Activated effector memory CD4-positive, alpha-beta T cell treated with anti-CD3 and anti-CD28 coated beads, Interleukin-2, amount 50 U/mL, for 16 hours (primary cell): ENCODE results near the gene N4BP2L2.
"Not testable (repeated sequence)": the region's sequence is repeated elsewhere in the genome, so short reads cannot be mapped to it uniquely, and the experiment has no call there.

Source experiments
- DNase-seq: peaks from one replicate; pipeline ENCODE4 v3.0.0-alpha.2; 2020

Gene N4BP2L2

DNA sequence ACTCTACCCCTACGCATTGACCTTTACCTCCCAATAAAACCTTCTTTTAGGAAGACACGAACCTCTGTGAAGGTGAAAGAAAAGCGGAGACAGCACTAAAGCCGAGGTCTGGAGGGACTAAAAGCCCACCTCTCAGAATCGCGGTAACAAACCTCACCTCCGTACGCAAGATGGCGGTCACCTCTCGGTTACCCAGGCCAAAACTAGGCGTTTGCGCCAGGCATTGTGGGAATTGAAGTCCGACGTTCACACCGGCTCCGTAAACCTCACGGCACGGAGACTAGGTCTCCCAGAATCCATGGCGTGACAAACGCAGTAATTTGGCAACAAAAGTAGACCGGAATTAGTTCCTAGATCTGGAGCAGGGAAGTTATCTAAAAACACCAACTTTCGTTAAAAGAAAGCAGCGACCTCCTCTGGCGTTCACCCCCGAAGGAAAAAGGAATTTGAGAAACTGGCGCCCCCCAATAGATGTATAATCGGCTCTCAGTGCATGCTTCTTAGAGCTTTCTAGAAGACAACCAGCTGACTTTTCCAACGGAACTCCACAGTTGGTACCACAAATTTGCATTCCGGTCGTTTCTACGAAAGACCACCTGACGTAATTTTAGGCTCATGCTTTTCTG lies at the start of gene N4BP2L2:
Gene N4BP2L2, minus strand, starts transcription at position 175 of the 626 bp plus-strand sequence. CDS start 1,768 bp downstream, outside the sequence.
- peak; percentile 96 for DNase-seq

DNA sequence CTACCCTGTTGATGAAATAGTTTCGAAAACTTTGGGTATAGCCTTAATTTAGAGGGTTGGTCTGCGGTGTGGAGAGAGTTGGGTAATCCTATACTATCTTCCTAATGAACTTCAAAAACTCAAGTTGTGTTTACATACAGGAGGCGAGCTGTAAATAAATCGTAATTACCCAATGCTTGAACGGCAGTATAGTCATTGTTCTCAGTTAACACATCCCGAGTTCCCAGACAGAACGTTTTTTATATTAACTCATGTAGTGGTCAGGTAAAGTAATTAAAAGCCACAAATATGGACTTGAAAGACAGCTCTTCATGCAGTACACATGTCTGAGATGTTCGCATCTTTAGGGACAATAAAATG lies 49.2 kb upstream of the N4BP2L2 start:
- no peak for DNase-seq

DNA sequence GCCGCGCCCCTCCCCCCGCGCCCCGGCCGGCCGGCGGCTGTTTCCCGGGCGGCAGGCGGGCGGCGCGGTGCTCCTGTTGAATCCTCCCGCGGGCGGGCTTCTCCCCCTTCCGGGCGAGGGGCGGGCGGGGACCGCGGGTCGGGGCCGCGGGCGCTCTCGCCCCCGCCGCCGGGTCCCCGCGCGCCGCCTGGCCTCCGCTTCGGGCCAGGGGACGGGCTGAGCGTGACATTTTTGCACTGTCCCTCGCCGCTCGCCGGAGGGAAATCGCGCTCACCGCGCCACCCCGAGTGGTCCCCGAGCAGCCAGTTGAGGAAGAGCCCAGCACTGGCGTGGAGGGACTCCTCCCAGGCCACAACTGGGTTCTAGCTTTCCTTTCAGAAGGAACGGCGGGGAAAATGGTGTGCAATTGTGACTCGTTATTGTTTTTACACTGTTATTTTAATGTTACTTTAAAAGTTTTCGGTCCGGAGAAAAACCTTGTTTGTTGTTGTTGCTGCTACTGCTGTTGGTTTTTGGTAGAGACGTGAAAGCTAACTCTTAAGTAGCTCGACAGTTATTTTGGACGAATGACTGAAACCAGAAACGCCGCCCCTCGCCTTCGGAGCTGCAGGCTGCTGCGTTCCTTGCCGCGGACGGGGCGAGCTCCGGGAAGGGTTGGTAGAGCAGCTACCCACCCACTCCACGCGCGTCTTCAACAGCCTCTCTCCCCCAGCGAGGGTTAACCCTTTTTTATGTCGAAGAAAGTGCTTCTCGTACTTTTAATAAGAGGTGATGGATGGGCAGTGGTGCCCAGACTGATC lies 48.6 kb upstream of the N4BP2L2 start:
- peak; percentile 85 for DNase-seq

DNA sequence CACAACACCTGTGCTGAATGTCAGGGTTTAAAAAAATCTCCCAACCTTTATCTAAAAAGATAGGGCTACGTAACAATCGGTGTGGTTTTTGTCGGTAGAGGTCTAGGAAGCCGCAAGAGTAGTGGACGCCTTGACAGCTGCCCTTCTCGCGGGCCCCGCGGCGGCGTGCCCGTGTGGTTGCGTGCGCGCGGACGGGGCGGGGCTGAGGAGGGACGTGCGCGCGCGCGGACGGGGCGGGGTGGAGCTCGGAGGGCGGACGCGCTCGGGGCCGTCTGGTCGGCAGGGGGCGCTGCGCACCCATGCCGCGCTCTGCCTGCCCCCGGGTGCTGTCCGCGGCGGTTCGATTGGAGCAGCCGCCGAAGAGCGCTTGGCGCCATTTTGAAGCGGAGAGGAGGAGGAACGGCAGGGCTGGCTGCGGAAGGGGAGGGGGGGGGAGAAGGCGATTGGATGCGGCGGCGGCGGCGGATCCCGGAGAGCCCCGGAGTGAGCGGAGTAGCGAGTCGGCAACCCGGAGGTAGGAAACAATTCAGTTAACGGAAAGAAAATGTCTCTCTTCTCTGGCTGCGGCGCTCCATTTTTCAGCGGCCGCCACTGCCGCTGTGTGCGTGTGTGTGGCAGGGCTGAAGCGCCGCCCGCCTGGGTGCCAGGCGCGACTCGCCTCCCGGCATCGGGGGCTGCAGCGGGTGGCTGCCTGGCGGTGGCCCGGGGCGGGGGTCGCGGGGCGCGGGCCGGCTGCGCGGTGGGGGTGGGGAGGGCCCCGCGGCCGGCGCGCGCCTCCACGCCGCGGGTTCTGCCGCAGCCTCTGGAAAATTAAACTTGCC lies 47.7 kb upstream of the N4BP2L2 start, which contains the start of gene PDS5B:
Gene PDS5B, plus strand, starts transcription at position 373 of the 821 bp plus-strand sequence. CDS start 62,321 bp downstream, outside the sequence.
- peak; percentile 98 for DNase-seq

DNA sequence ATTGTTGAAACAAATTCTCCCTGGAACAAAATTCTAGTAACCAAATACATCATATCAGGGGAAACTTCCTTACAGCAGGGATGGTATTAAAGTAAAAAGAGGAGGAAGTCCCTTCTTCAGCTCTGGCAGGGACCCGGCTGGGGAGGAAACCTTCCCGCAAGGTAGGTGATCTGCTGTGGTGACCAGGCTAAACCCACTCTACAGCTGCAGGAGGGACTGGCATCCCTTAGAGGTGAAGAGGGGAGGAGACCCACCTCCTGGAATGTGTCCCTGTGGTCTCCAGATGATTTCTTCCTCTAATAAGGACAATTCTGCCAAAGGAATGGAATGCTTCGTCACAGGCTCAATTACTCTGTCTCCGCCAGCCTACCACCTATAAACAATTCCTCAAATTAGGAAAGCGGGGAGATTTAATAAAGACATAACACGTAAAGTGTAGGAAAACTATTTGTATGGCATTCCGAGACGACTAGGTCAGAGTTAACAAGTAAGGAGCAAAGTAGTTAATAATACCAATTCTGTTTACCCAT lies 47.0 kb upstream of the N4BP2L2 start:
- peak; percentile 65 for DNase-seq

DNA sequence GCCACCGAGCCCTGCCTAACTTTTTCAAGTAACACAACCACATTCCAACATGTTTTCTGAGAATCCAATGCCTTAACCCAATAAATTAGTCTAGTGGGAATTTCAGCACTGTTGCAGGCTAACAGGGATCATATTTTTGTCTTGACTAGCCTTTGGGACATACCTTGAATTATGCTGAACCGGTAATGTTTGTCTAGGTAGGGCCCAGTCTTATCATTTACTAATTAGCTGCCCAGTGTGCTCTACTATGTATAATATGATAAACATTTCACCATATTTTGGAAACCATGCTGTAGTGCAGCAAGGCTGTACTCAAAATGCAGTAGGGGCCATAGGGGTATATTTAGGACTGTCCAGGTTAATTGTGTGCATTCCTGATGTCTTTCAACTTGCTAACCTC lies 44.4 kb upstream of the N4BP2L2 start:
- no peak for DNase-seq

DNA sequence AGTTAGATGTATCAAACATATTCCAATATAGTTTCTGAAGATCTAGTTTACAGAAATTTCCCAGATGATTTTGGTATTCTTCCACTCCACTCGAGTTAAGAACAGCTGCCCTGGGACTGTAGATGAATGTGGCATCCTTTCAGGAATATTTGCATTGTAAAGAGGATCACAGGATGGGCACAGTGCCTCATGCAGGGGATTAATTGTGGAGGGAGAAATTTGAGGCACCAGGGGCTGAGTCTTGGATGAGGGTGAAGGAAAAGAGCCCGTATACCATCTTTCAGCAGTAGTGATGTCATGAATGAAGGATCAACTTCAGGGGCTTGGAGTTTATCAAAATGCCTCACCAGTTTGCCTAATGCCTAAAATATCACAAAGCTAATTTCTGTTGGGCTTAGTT lies 43.7 kb upstream of the N4BP2L2 start:
- DNase-seq, result no peak

DNA sequence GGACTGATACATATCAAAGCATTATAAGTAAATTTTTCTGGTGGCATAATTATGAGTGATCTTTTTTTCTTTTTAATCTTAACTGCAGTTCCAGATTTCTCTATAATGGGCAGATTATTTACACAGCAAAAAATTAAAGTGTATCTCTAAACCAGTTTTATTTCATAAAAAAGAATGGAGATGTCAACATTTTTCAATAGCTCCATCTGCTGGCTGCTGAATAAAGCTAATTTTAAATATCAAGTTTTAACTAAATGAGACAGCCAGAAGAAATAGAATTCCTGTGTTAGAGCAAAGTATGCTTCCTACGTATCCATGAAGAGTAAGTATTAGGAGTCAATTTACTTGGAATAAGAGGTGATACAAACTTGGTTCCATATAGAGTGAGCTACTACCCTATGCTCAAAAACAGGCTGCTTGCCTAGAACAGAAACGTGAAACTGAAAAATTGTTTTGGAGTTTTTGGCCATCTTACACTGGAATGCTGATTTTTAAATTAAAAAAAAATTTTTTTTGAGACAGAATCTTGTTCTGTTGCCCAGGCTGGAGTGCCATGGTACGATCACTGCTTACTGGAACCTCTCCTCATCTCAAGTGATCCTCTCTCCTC lies 42.7 kb upstream of the N4BP2L2 start:
- no peak for DNase-seq

DNA sequence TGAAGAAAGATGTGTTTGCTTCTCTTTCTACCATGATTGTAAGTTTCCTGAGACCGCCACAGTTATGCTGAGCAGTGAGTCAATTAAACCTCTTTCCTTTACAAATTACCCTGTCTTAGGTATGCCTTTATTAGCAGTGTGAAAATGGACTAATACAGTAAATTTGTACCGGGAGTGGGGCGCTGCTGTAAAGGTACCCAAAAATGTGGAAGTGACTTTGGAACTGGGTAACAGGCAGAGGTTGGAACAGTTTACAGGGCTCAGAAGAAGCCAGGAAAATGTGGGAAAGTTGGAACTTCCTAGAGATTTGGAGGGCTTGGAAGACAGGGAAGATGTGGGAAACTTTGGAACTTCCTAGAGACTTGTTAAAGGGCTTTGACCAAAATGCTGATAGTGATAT lies 38.4 kb upstream of the N4BP2L2 start:
- DNase-seq, result no peak

DNA sequence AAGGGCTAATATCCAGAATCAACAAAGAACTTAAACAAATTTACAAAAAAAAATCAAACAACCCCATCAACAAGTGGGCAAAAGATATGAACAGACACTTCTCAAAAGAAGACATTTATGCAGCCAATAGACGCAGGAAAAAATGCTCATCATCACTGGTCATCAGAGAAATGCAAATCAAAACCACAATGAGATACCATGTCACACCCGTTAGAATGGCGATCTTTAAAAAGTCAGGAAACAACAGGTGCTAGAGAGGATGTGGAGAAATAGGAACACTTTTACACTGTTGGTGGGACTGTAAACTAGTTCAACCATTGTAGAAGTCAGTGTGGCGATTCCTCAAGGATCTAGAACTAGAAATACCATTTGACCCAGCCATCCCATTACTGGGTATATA lies 37.1 kb upstream of the N4BP2L2 start:
- not testable (repeated sequence) for DNase-seq

DNA sequence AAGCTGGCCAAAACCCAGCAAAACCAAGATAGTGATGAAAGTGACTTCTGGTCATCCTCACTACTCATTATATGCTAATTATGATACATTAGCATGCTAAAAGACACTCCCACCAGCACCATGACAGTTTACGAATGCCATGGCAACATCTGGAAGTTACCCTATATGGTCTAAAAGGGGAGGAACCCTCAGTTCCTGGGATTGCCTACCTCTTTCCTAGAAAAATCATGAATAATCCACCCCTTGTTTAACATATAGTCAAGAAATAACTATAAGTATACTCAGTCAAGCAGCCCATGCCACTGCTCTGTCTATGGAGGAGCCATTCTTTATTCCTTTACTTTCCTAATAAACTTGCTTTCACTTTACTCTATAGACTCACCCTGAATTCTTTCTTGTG lies 22.2 kb upstream of the N4BP2L2 start:
- DNase-seq, result not testable (repeated sequence)

DNA sequence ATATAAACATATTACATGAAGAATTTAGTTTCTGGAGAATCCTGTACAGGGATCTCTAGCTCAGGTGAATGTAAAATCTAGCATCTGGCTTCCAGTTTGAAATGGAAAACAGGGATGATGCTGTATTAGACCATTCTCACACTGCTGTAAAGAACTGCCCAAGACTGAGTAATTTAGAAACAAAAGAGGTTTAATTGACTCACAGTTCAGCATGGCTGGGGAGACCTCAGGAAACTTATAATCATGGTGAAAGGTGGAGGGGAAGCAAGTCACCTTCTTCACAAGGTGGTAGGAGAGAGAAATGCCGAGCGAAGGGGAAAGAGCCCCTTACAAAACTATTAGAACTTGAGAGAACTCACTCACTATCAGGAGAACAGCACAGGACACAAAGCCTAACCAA lies 17.0 kb upstream of the N4BP2L2 start:
- no peak for DNase-seq

DNA sequence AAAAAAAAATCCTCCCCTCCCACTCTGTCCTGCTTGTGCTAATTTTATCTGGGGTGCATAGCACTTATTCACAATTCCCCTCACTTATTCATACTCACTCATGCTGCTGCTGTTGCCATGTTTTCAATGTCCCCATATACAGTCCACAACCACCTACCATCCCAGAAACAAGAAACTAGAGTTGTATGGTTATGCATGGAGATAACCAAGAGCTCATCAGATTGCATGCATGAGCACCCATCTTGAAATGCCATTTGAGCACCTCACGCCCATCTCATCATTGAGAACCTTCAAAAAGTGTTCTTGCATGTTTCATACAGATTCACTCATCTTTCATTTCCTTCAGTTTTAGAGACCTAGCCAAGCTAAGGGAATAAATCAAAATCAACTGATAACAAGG lies 15.1 kb upstream of the N4BP2L2 start:
- no peak for DNase-seq

DNA sequence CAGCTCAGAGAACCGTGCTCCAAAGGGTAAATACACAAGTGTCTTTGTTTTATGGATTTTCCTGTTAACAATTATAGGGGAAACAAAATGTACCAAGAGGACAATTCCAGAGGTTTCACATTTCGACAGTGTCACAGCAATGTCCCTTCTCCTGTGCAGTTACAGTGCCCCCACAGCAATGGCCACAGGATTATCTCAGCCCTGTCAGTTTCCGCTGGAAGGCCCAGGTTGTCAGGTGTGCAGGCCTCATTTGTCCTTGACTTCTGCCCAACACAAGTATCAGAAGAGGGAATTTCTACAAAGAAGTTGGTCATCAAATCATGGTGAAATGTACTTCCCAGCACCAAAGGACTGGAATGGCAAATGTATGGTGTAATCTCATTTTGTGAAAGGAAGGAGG lies 11.2 kb upstream of the N4BP2L2 start:
- DNase-seq, result no peak

DNA sequence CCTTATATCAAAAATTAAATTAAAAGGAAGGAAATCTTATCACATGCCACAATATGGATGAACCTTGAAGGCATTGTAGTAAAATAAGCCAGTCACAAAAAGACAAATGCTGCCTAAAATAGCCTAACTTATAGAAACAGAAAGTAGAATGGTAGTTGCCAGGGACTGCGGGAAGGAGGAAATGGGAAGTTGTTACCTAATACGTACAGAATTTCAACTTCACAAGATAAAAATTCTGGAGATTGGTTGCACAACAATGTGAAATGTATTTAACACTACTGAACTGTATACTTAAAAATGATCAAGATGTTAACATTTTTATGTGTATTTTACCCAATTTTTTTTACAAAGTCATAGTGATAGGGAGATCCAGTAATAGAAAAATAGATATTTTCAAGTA lies 10.2 kb upstream of the N4BP2L2 start:
- no peak for DNase-seq

DNA sequence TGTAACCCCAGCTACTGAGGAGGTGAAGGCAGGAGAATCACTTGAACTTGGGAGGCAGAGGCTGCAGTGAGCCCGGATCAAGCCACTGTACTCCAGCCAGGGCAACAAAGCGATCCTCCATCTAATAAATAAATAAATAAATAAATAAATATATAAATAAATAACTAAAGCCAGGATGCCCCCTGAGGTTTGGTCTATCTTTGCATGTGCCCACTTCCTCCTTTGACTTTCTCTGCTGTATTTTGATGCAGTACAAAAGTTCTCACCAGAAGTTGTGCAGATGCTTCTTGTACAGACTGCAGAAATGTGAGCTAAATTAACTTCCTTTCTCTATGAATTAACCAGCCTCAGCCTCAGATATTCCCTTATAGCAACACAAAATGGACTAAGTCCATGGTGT lies 6.5 kb upstream of the N4BP2L2 start:
- DNase-seq, result no peak

DNA sequence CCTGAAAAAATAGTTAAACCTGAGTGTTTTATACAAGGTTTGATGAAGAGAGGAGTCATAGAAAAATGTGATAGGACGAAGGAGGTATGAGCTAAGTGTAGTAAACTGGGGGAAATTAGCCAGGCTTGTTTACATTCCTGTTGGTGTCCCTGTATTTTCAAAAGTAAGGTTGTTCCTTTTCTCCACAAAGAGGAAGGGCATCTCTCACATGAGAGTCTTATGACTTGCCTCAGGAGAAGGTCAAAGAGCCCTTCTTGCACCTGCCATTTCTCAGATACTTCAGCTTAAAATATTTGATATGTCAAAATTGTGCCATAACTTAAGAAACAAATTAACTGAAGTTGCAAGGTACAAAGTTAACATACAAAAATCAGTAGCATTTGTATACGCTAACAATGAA lies 3.6 kb upstream of the N4BP2L2 start:
- no peak for DNase-seq

DNA sequence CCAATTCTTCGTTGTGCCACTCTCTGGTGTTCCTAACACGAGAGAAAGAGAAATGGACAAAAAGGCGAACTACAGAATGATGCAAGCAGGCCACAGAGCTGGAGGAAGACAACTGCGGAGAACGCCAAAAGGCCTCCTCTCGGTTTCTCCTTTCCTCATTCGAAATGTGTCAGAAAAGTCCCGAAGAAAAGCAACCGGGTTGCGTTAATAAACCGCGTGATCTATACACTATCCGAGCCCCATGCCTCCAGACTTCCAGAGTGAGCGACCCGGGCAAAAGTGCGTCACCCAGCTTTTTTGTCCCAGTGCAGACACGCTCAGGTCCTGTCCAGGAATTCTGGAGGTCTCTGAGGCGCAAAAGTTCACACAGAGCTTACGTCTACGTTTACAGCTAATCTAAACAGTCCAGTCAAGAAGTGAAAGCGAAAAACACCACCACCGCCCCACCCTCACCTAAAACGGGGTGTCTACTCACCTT lies 413 bp downstream of the N4BP2L2 start:
- no peak for DNase-seq

DNA sequence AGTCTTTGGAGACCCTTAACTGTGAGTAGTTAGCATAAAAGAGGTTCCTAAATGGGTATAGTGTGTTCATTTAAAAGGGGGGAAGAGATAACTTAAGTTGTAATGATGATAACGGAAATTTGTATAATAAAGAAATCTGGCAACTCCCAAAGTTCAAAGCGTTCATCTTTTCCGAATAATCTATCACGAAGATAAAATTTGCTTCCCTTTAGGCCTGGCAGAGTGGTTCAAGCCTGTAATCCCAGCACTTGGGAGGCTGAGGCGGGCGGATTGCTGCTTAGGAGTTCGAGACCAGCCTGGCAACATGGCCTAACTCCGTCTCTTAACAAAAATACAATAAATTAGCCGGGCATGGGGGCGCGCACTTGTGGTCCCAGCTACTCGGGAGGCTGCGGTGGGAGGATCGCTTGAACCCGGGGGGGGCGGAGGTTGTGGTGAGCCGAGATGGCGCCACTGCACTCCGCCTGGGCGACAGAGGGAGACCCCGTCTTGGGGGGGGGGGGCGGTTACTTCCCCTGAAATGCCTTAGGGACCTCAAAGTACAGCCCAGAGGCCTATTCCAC lies 934 bp downstream of the N4BP2L2 start:
- peak; percentile 77 for DNase-seq

DNA sequence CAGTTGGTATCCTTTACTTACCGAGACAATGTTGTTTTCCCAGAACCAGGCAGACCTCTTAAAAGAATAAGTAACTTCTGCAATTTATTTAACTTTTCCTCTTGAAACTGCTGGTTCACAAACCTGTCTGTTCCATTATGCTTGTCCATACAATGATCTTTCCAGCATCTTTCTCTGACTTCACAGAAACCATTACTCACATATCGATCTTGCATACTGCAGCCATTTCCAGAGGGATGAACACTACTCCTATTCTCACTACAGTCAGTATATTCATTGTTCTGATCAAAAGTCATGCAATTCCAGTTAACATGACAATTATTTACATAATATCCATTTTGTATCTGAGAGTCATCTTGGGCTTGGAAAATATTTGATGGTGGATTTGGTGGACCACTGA lies 2.8 kb downstream of the N4BP2L2 start:
- no peak for DNase-seq

DNA sequence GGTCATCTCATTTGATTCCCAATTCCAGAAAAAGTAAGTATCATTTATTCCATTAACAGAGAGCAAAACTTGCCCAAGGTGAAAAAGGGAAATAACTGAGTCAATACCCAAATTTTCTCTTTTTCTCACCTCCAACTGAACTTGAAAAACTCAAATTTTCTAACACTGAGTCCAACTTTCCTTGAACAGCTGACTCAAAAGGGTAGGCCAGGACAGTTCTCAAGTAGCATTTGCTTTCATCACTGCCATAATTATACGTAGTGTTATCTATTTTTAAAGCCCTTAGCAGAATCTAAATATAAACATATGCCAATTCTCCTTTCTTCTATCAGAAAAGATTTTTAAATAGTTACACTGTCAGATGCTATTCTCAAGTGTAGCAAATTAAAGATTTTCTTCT lies 3.5 kb downstream of the N4BP2L2 start:
- DNase-seq, result no peak

DNA sequence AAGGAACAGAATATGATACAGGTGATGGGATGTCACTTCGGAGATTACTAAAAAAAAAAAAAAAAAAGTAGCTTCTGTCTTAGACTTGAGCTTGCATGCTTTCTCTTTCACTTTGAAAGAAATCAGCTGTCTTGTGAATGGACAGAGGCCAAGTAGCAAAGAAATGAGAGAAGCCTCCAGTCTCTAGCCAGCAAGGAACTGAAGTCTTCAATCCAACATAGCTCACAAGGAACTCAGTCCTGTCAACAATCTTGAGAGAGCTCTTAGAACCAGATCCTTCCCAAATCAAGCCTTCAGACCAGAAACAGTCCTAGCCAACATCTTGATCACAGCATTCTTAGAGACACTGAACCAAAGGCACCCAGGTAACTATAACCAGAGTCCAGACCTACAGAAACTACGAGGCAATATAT lies 7.7 kb downstream of the N4BP2L2 start:
- no peak for DNase-seq
